Heart left ventricle (tissue), 16 donors: ENCODE results near the gene NOVA2. TPM values are rescaled to one million over a fixed set of nuclear protein-coding genes. Genes with fewer than 3 reads are reported as not detected.

ENCODE experiments used
- ATAC-seq, 4 donors: fragments of 200-7000 bp; cut with Tn5 transposase; one replicate each; pipeline ENCODE4 v1.9.1; 2020 to 2022; ENCODE audit warnings: moderate library complexity in 4 of 4, mild to moderate bottlenecking in 3 of 4, moderate number of reproducible peaks in 1 of 4
- DNase-seq, 5 donors: peaks; one replicate each; pipeline ENCODE4 v3.0.0-alpha.2; 2020
- H3K27ac ChIP-seq, 12 donors: fragments of 200-600 bp; sonication (generic) in 4 of 12; one replicate each; pipeline versions ENCODE4 v1.5.0 to v1.8.0; 2016 to 2022; ENCODE audit warnings: mild to moderate bottlenecking in 2 of 12
- H3K27me3 ChIP-seq, 9 donors: fragments of 200-600 bp; sonication (generic) in 2 of 9; one replicate each; pipeline versions ENCODE4 v1.5.1 to v1.8.0; 2016 to 2022; ENCODE audit warnings: mild to moderate bottlenecking in 3 of 9
- H3K36me3 ChIP-seq, 9 donors: fragments of 200-600 bp; sonication (generic) in 2 of 9; one replicate each; pipeline versions ENCODE4 v1.5.0 to v1.8.0; 2018 to 2022; ENCODE audit warnings: mild to moderate bottlenecking in 2 of 9
- H3K4me1 ChIP-seq, 12 donors: fragments of 200-600 bp; sonication (generic) in 4 of 12; one replicate each; pipeline versions ENCODE4 v1.5.0 to v1.8.0; 2016 to 2022; ENCODE audit warnings: mild to moderate bottlenecking in 3 of 12
- H3K4me3 ChIP-seq, 12 donors: fragments of 200-600 bp; sonication (generic) in 4 of 12; one replicate each; pipeline versions ENCODE4 v1.5.0 to v1.8.0; 2017 to 2022; ENCODE audit warnings: mild to moderate bottlenecking in 9 of 12, moderate library complexity in 4 of 12
- H3K9me3 ChIP-seq, 12 donors: fragments of 200-600 bp; sonication (generic) in 4 of 12; one replicate each; pipeline versions ENCODE4 v1.5.0 to v1.8.0; 2016 to 2022; ENCODE audit warnings: mild to moderate bottlenecking in 1 of 12
- POLR2A ChIP-seq, 2 donors: fragments of 450-650 bp; IDR thresholded peaks; one replicate each; pipeline ENCODE4 v1.6.1; 2017; ENCODE audit warnings: antibody characterized with exemption in 2 of 2, mild to moderate bottlenecking in 2 of 2, moderate library complexity in 2 of 2
- WGBS, 4 donors: extraction: QIAGEN DNeasy Blood & Tissue Kit in 2 of 4; methylation state at CpG; one replicate each; pipeline versions ENCODE4 v1.1.5 to v1.1.7; 2013 to 2018; 5-methylcytosine and 5-hydroxymethylcytosine counted together
- intact Hi-C, 10 donors: fragments of 100-400 bp; cut with DNase I; formaldehyde crosslinking; loops; one replicate each; pipeline versions ENCODE4 v1.11.1 to v1.14.2; 2022
- polyA plus RNA-seq, 2 donors: library from polyadenylated mRNA; stranded (reverse); fragments of 200-250 nt; gene quantifications; one replicate each; pipeline ENCODE4 v1.2.3, GENCODE V29; 2013
- total RNA-seq, 9 donors: library from RNA; depleted of rRNA in 2 of 9; stranded (reverse); fragments of >200 nt in 2 of 9; fragmentation: NEBNext Ultra II Directional in 3 of 9; extraction: Animal tissue kit (Norgen Biotek cat#: 25700) in 3 of 9; gene quantifications; one replicate each; pipeline versions ENCODE4 v1.1.0 to v1.2.4, GENCODE V29; 2016 to 2023
- TF ChIP-seq, protein P1 (sequence below), 12 donors: fragments of 200-600 bp; sonication (generic) in 4 of 12; IDR thresholded peaks; one replicate each; pipeline versions ENCODE4 v1.5.0 to v1.8.0; 2018 to 2022; ENCODE audit warnings: antibody characterized with exemption in 12 of 12, mild to moderate bottlenecking in 5 of 12
- donor health status: ischemic (EF 13 %, LVEDD 7.1; RV severe dilation, severe dysfunction).
- donor health status: healthy with polysubstance abuse.
- donor health status: DM: no; HTN: yes; CAD: no.
- donor health status: DM: no; HTN: no; CAD: no.
- donor health status: ischemic (EF 25% LVEDD 6.9; RV normal size, moderate dysfunction).
- donor health status: ischemic (EF 25% LVEDD 5.7; RV mildly dilated, moderate dysfunction).
- donor health status: healthy.
- donor health status: DM: yes; HTN: yes; CAD: no.
- donor health status: ischemic (EF 35%, LVEDD 5.7; RV mildly dilated, moderate dysfunction).
- donor health status: nonischemic (EF 11% LVEDD 7.7; RV severe dilation, severe dysfunction).
- donor health status: DM: yes; HTN: yes; CAD: no.
- donor health status: PGD.
- donor health status: ischemic (EF 29% LVEDD 5.4; RV normal size, mild dysfunction).
- donor health status: nonischemic (EF 23%, LVEDD 6.1; RV moderate dilation, normal function).

NOVA2 gene
- total and polyA plus RNA-seq, 11 donors: 2.2 to 10.0 (median 4.8) TPM

DNA sequence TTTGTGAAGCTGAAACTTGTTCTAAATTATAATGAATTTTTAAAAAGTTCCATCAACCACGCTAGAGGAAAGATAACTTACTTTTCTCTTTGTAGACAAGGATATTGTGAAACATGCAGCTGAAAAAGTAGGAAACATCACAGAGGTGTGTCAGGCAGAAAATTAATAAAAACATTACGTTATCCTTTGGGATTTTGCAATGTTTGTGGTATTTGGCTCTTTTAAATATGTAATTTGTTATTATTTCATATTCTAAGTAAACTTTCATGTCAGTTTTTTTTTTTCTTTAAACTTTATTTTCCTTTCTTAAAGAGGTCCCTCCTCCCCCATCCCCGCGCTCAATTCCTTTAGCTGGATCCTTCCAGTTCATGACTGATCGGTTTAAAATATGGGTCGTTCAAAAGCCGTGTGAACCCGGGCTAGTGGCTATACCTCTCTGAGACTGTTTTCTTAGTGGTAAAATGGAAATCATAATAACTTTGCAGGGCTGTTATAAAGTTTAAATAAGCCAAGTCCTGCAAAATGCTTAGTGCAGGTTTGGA lies 20.9 kb upstream of the NOVA2 start:
- WGBS, 4 donors: 13 to 17% (median 13%) methylated on average over 8 of the region's 8 CpGs
- TF ChIP-seq, protein P1, sequence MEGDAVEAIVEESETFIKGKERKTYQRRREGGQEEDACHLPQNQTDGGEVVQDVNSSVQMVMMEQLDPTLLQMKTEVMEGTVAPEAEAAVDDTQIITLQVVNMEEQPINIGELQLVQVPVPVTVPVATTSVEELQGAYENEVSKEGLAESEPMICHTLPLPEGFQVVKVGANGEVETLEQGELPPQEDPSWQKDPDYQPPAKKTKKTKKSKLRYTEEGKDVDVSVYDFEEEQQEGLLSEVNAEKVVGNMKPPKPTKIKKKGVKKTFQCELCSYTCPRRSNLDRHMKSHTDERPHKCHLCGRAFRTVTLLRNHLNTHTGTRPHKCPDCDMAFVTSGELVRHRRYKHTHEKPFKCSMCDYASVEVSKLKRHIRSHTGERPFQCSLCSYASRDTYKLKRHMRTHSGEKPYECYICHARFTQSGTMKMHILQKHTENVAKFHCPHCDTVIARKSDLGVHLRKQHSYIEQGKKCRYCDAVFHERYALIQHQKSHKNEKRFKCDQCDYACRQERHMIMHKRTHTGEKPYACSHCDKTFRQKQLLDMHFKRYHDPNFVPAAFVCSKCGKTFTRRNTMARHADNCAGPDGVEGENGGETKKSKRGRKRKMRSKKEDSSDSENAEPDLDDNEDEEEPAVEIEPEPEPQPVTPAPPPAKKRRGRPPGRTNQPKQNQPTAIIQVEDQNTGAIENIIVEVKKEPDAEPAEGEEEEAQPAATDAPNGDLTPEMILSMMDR (IDR thresholded peaks at IDR 0.05): no peak
- TF ChIP-seq POLR2A (IDR thresholded peaks at IDR 0.05): no peak
- DNase-seq (no peak), ATAC-seq (peak in 1 of 4 donors; percentile 1)
- Histone ChIP-seq H3K27ac (peak overlapping the region in 3 of 12 donors; percentile 16 to 44 (median 26)), H3K4me3 (peak overlapping the region in 11 of 12 donors; percentile 24 to 91 (median 68)), H3K4me1 (peaks cover 3 to 16% (median 13%) of the 10 kb centered on the region in 12 donors), H3K9me3 (no peaks in the 10 kb centered on the region), H3K36me3 (peaks cover 0 to 5% (median 0%) of the 10 kb centered on the region in 9 donors), H3K27me3 (peaks cover 0 to 9% (median 0%) of the 10 kb centered on the region in 9 donors)
- intact Hi-C loops: loop anchor here in 2 of 10 donors (2.0 to 5.0 kb wide), 2 partner anchors 67 to 92 kb away; partner anchors contain the start of gene MYPOP (in 1 of the 2)

DNA sequence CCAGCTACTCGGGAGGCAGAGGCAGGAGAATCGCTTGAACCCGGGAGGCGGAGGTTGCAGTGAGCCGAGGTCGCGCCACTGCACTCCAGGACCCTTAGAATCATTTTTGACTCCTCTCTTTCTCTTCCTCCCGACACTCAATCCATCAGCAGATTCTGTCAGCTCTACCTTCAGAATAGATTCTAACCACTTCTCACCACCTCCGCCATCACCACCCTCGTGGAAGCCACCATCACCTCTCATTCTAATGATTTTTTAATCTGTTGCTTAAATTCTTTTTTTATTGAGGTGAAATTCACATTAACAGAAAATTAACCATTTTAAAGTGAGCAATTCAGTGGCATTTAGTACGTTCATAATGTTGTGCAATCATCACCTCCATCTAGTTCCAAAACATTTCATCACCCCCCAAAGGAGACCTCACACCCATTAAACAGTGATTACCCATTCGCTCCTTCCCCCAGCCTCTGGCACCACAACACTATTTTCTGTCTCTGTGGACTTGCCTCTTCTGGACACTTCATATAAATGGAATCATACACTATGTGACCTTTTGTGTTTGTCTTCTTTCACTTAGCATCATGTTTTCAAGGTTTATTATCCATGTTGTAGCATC lies 16.6 kb upstream of the NOVA2 start:
- Histone ChIP-seq H3K36me3 (no peaks in the 10 kb centered on the region), H3K27me3 (no peaks in the 10 kb centered on the region), H3K4me1 (peaks cover 0 to 7% (median 4%) of the 10 kb centered on the region in 12 donors), H3K4me3 (no peak overlapping the region), H3K27ac (no peak overlapping the region), H3K9me3 (no peaks in the 10 kb centered on the region)
- 83 to 88% (median 86%) methylated on average over 12 of the region's 12 CpGs for WGBS, 4 donors
- ATAC-seq (no peak), DNase-seq (peak in 1 of 5 donors; percentile 16)
- TF ChIP-seq, protein P1 (IDR thresholded peaks at IDR 0.05): no peak
- TF ChIP-seq POLR2A (IDR thresholded peaks at IDR 0.05): no peak
- intact Hi-C loops: loop anchor here in 1 of 10 donors (5.0 kb wide), 1 partner anchor 63 kb away; no protein-coding TSS in a partner anchor

DNA sequence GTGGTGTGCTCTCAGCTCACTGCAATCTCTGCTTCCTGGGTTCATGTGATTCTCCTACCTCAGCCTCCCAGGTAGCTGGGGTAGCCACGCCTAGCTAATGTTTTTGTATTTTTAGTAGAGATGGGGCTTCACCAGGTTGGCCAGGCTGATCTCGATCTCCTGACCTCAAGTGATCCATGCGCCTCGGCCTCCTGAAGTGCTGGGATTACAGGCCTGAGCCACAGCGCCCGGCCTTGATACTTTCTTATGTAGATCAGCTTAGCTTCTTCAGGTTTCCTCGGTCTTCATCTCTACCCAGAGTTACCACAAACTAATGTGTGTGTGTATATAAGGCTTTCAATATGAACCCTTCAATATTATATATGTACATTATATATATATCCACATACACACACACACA lies 11.7 kb upstream of the NOVA2 start:
- no peaks in the 10 kb centered on the region for H3K9me3 ChIP-seq
- H3K4me3 ChIP-seq: no peak overlapping the region
- WGBS, 4 donors: 79 to 90% (median 83%) methylated on average over 7 of the region's 7 CpGs
- peaks cover 0 to 7% (median 0%) of the 10 kb centered on the region in 9 donors for H3K27me3 ChIP-seq
- H3K27ac ChIP-seq: no peak overlapping the region
- no peaks in the 10 kb centered on the region for H3K4me1 ChIP-seq
- DNase-seq (no peak), ATAC-seq (no peak)
- intact Hi-C loops: no loop called here
- no peaks in the 10 kb centered on the region for H3K36me3 ChIP-seq
- no peak for TF ChIP-seq POLR2A (IDR thresholded peaks at IDR 0.05)
- TF ChIP-seq, protein P1 (IDR thresholded peaks at IDR 0.05): no peak

DNA sequence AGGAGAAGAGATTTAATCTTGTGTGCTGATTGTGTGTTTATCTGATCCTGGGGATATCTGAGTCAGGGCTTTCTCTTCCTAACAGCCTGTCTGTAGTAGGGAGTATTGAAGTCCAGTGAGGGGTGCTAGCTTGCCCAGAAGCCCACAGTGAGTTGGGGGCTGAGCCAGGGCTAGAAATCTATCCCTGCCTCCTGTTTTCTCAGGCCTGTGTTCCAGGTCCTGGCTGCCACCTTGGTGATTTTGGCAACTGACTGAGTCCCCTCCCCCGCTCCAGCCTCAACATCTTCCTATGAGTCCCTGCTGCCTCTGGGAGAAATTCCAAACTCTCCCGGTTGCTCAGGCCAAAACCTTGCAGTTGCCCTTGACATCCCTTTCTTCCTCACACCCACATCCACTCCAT lies 7.7 kb upstream of the NOVA2 start:
- TF ChIP-seq POLR2A (IDR thresholded peaks at IDR 0.05): no peak
- TF ChIP-seq, protein P1 (IDR thresholded peaks at IDR 0.05): no peak
- intact Hi-C loops: no loop called here
- ATAC-seq (no peak), DNase-seq (peak in 1 of 5 donors; percentile 21)
- Histone ChIP-seq H3K27ac (no peak overlapping the region), H3K4me1 (no peaks in the 10 kb centered on the region), H3K4me3 (no peak overlapping the region), H3K36me3 (no peaks in the 10 kb centered on the region), H3K27me3 (peaks cover 0 to 8% (median under 1%) of the 10 kb centered on the region in 9 donors), H3K9me3 (no peaks in the 10 kb centered on the region)
- WGBS, 4 donors: 46 to 52% (median 48%) methylated on average over 2 of the region's 2 CpGs
